H9 (cell line): ENCODE data around the gene GDNF. TPM values are rescaled to one million over a fixed set of nuclear protein-coding genes. Genes with fewer than 3 reads are reported as not detected.

Experiments
- DNase-seq: peaks from one replicate; pipeline ENCODE4 v3.0.0-alpha.2; 2017
- H2AFZ ChIP-seq: one replicate; pipeline ENCODE4 v1.6.1; 2013; ENCODE audit warnings: mild to moderate bottlenecking, low read length, control low read depth, moderate library complexity
- H2AK5ac ChIP-seq: 2 replicates; pipeline ENCODE4 v1.6.1; 2013; ENCODE audit warnings: low read length, control low read depth, mixed read lengths; ENCODE audit not compliant: insufficient read length
- H2BK120ac ChIP-seq: one replicate; pipeline ENCODE4 v1.6.1; 2013; ENCODE audit warnings: low read depth, mild to moderate bottlenecking, low read length, control low read depth, inconsistent platforms; ENCODE audit not compliant: poor library complexity, severe bottlenecking
- H2BK12ac ChIP-seq: 2 replicates; pipeline ENCODE4 v1.6.1; 2013; ENCODE audit warnings: low read length, control low read depth, mixed read lengths, low read depth; ENCODE audit not compliant: insufficient read length
- H2BK15ac ChIP-seq: 2 replicates; pipeline ENCODE4 v1.6.1; 2013; ENCODE audit warnings: low read depth, low read length, control low read depth
- H2BK20ac ChIP-seq: one replicate; pipeline ENCODE4 v1.6.1; 2013; ENCODE audit warnings: low read depth, mild to moderate bottlenecking, low read length, control low read depth, inconsistent platforms; ENCODE audit not compliant: poor library complexity, severe bottlenecking
- H2BK5ac ChIP-seq: 2 replicates; pipeline ENCODE4 v1.6.1; 2013; ENCODE audit warnings: low read length, control low read depth, mixed read lengths; ENCODE audit not compliant: insufficient read length
- H3K14ac ChIP-seq: 2 replicates; pipeline ENCODE4 v1.6.1; 2013; ENCODE audit warnings: low read length, control low read depth; ENCODE audit not compliant: insufficient read depth
- H3K18ac ChIP-seq: 2 replicates; pipeline ENCODE4 v1.6.1; 2013; ENCODE audit warnings: low read depth, mild to moderate bottlenecking, mixed read lengths, low read length, control low read depth; ENCODE audit not compliant: insufficient read length
- H3K23ac ChIP-seq: 2 replicates; pipeline ENCODE4 v1.6.1; 2013; ENCODE audit warnings: low read length, control low read depth, mixed read lengths, low read depth; ENCODE audit not compliant: insufficient read length
- H3K23me2 ChIP-seq: 2 replicates; pipeline ENCODE4 v1.6.1; 2013; ENCODE audit warnings: low read depth, mild to moderate bottlenecking, mixed read lengths, low read length, control low read depth; ENCODE audit not compliant: insufficient read length, poor library complexity, severe bottlenecking
- H3K27ac ChIP-seq: 2 replicates; pipeline ENCODE4 v1.5.1; 2013; ENCODE audit warnings: low read length, control low read depth, mixed read lengths, low read depth; ENCODE audit not compliant: insufficient read length
- H3K27me3 ChIP-seq: 2 replicates; pipeline ENCODE4 v1.6.1; 2013; ENCODE audit warnings: low read length, control low read depth, inconsistent platforms; ENCODE audit not compliant: insufficient read depth
- H3K4ac ChIP-seq: 2 replicates; pipeline ENCODE4 v1.6.1; 2013; ENCODE audit warnings: low read depth, mild to moderate bottlenecking, control low read depth, inconsistent platforms, low read length, moderate library complexity
- H3K4me1 ChIP-seq: 2 replicates; pipeline ENCODE4 v1.6.1; 2013; ENCODE audit warnings: low read length, control low read depth, inconsistent platforms; ENCODE audit not compliant: insufficient read depth
- H3K4me2 ChIP-seq: 2 replicates; pipeline ENCODE4 v1.6.1; 2013; ENCODE audit warnings: low read length, control low read depth, mixed read lengths; ENCODE audit not compliant: insufficient read length, insufficient read depth
- H3K56ac ChIP-seq: 2 replicates; pipeline ENCODE4 v1.6.1; 2013; ENCODE audit warnings: low read depth, mild to moderate bottlenecking, mixed read lengths, low read length, control low read depth; ENCODE audit not compliant: insufficient read length
- H3K79me1 ChIP-seq: 2 replicates; pipeline ENCODE4 v1.6.1; 2013; ENCODE audit warnings: low read depth, mild to moderate bottlenecking, moderate library complexity, low read length, control low read depth, inconsistent platforms; ENCODE audit not compliant: insufficient read depth, poor library complexity, severe bottlenecking
- H3K79me2 ChIP-seq: 2 replicates; pipeline ENCODE4 v1.6.1; 2013; ENCODE audit warnings: low read length, control low read depth, inconsistent platforms; ENCODE audit not compliant: insufficient read depth
- H3K9ac ChIP-seq: 2 replicates; pipeline ENCODE4 v1.6.1; 2013; ENCODE audit warnings: low read length, control low read depth, mixed read lengths; ENCODE audit not compliant: insufficient read length; ENCODE audit errors: extremely low read depth
- H3K9me3 ChIP-seq: one replicate; pipeline ENCODE4 v1.6.1; 2013; ENCODE audit warnings: low read depth, low read length, inconsistent platforms; ENCODE audit not compliant: control insufficient read depth
- H3T11ph ChIP-seq: one replicate; pipeline ENCODE4 v1.6.1; 2013; ENCODE audit warnings: mild to moderate bottlenecking, low read length, control low read depth, inconsistent platforms
- H4K20me1 ChIP-seq: one replicate; pipeline ENCODE4 v1.6.1; 2013; ENCODE audit not compliant: control insufficient read depth, insufficient read length, insufficient read depth
- H4K5ac ChIP-seq: 2 replicates; pipeline ENCODE4 v1.6.1; 2013; ENCODE audit warnings: low read depth, mild to moderate bottlenecking, mixed read lengths, low read length, control low read depth; ENCODE audit not compliant: insufficient read length
- H4K8ac ChIP-seq: replicated peaks from 2 replicates; pipeline ENCODE4 v1.6.1; 2013; ENCODE audit warnings: low read length, control low read depth, mixed read lengths, low read depth; ENCODE audit not compliant: insufficient read length
- H4K91ac ChIP-seq: 2 replicates; pipeline ENCODE4 v1.6.1; 2013; ENCODE audit warnings: low read depth, mild to moderate bottlenecking, moderate library complexity, mixed read lengths, low read length, control low read depth; ENCODE audit not compliant: insufficient read length
- H3K27ac Mint-ChIP-seq, 3 experiments: 2 replicates in 2 of 3; 3 replicates in 1 of 3; pipeline ENCODE4 v1.8.0; 2020 to 2021; ENCODE audit warnings: mixed read lengths in 3 of 3, mild to moderate bottlenecking in 1 of 3, moderate library complexity in 1 of 3
- H3K27me3 Mint-ChIP-seq: 2 replicates; pipeline ENCODE4 v1.8.0; 2021; ENCODE audit warnings: low read depth, mild to moderate bottlenecking, moderate library complexity, mixed read lengths
- H3K36me3 Mint-ChIP-seq, 3 experiments: 2 replicates in 2 of 3; 3 replicates in 1 of 3; pipeline ENCODE4 v1.8.0; 2020 to 2021; ENCODE audit warnings: low read depth in 3 of 3, mixed read lengths in 3 of 3; ENCODE audit not compliant: insufficient read depth in 1 of 3
- H3K4me1 Mint-ChIP-seq, 2 experiments: 2 replicates each; pipeline ENCODE4 v1.8.0; 2020; ENCODE audit warnings: mixed read lengths in 2 of 2
- H3K4me3 Mint-ChIP-seq, 2 experiments: 2 replicates in 1 of 2; 3 replicates in 1 of 2; pipeline ENCODE4 v1.8.0; 2020 to 2021; ENCODE audit warnings: mild to moderate bottlenecking in 2 of 2, mixed read lengths in 2 of 2, moderate library complexity in 1 of 2
- H3K9me3 Mint-ChIP-seq, 2 experiments: 2 replicates in 1 of 2; 3 replicates in 1 of 2; pipeline ENCODE4 v1.8.0; 2020; ENCODE audit warnings: mild to moderate bottlenecking in 2 of 2, mixed read lengths in 2 of 2, moderate library complexity in 1 of 2
- CTCF ChIP-seq: fragments of 200-600 bp; sonication (generic); conservative IDR thresholded peaks from 3 replicates; pipeline ENCODE4 v1.8.0; 2021; ENCODE audit warnings: antibody characterized with exemption, mild to moderate bottlenecking
- WGBS: extraction: QIAGEN DNeasy Blood & Tissue Kit; methylation state at CpG from one replicate; pipeline ENCODE4 v1.1.7; 2013; ENCODE audit warnings: missing lambda C conversion rate, low lambda C conversion rate, mixed read lengths; ENCODE audit not compliant: insufficient read length; ENCODE audit errors: extremely low coverage; 5-methylcytosine and 5-hydroxymethylcytosine counted together
- total RNA-seq: library from RNA; stranded (reverse); gene quantifications from 2 replicates; pipeline ENCODE4 v1.2.1, GENCODE V29; 2021

GDNF gene
- total RNA-seq, 1 experiment from 2014 or later, result not detected

GRCh38 chr5:37772255-37772654 lies 67.6 kb downstream of the GDNF start:
- no peak for TF ChIP-seq CTCF
- Histone ChIP-seq H4K91ac (no peak overlapping the region), H2BK20ac (no peak overlapping the region), H2BK15ac (no peak overlapping the region), H3K14ac (no peak overlapping the region), H3K56ac (no peak overlapping the region), H3T11ph (no peak overlapping the region), H2BK5ac (no peak overlapping the region), H3K27me3 (no peaks in the 10 kb centered on the region), H3K79me2 (no peaks in the 10 kb centered on the region), H3K4me1 (no peaks in the 10 kb centered on the region), H3K23me2 (no peaks in the 10 kb centered on the region), H3K23ac (no peak overlapping the region), H3K9me3 (no peaks in the 10 kb centered on the region), H4K5ac (no peak overlapping the region), H3K9ac (no peak overlapping the region), H2AK5ac (no peak overlapping the region), H3K79me1 (no peaks in the 10 kb centered on the region), H3K4ac (no peak overlapping the region), H2AFZ (no peak overlapping the region), H4K20me1 (no peaks in the 10 kb centered on the region), H3K4me2 (no peak overlapping the region), H2BK12ac (no peak overlapping the region), H3K27ac (no peak overlapping the region), H3K18ac (no peak overlapping the region), H2BK120ac (no peak overlapping the region), H4K8ac (no peak overlapping the region)
- Mint-ChIP-seq H3K36me3 (peaks cover 5 to 17% (median 11%) of the 10 kb centered on the region in 3 experiments), H3K4me1 (no peaks in the 10 kb centered on the region), H3K27ac (no peak overlapping the region), H3K9me3 (peaks cover 15 to 16% of the 10 kb centered on the region in 2 experiments), H3K27me3 (no peaks in the 10 kb centered on the region; the same call in 1 of the 2 replicates), H3K4me3 (no peak overlapping the region)
- no CpG with 5 or more reads among the region's 2 CpGs for WGBS
- no peak for DNase-seq
